LHCN-M2 (cell line): ENCODE data around the gene VMP1. TPM values are rescaled to one million over a fixed set of nuclear protein-coding genes. Genes with fewer than 3 reads are reported as not detected.
A peak's percentile ranks its signal among the peaks of the same experiment; 100 is the strongest.
"Not testable (repeated sequence)": the region's sequence is repeated elsewhere in the genome, so short reads cannot be mapped to it uniquely, and the experiment has no call there.

Experiments
- DNase-seq: peaks from one replicate; pipeline ENCODE4 v3.0.0-alpha.2; 2012; ENCODE audit warnings: low read depth
- total RNA-seq: library from RNA; depleted of rRNA; stranded (reverse); fragments of >200 nt; gene quantifications from 2 replicates; pipeline ENCODE4 v1.2.3, GENCODE V29; 2014; rRNA removed

Gene VMP1
- total RNA-seq, 1 experiment from 2014 or later, result 193 TPM

- no peak for DNase-seq
These were observed 149.7 kb downstream of the VMP1 start for GRCh38 chr17:59856859-59857794.

GRCh38 chr17:59858167-59858816 lies 150.8 kb downstream of the VMP1 start:
- DNase-seq, result no peak

- no peak for DNase-seq
These were observed 151.5 kb downstream of the VMP1 start for GRCh38 chr17:59858932-59859331.

- DNase-seq, result peak; percentile 62
These were observed 152.1 kb downstream of the VMP1 start for GRCh38 chr17:59859444-59860025.

GRCh38 chr17:59863616-59864015 lies 156.2 kb downstream of the VMP1 start:
- DNase-seq, result no peak

GRCh38 chr17:59869941-59870218 lies 162.4 kb downstream of the VMP1 start:
- DNase-seq, result no peak

GRCh38 chr17:59870482-59870881 lies 163.0 kb downstream of the VMP1 start:
- no peak for DNase-seq

- DNase-seq, result no peak
These were observed 164.9 kb downstream of the VMP1 start for GRCh38 chr17:59872351-59872750.

- DNase-seq, result not testable (repeated sequence)
These were observed 166.0 kb downstream of the VMP1 start for GRCh38 chr17:59873414-59873813.

GRCh38 chr17:59874376-59874775 lies 166.9 kb downstream of the VMP1 start:
- no peak for DNase-seq

- DNase-seq, result no peak
These were observed 168.7 kb downstream of the VMP1 start for GRCh38 chr17:59876107-59876506.

GRCh38 chr17:59877965-59878364 lies 170.5 kb downstream of the VMP1 start:
- no peak for DNase-seq

GRCh38 chr17:59878624-59879023 lies 171.2 kb downstream of the VMP1 start:
- DNase-seq, result no peak

GRCh38 chr17:59884861-59885260 lies 177.4 kb downstream of the VMP1 start:
- no peak for DNase-seq

GRCh38 chr17:59888145-59888750 lies 180.8 kb downstream of the VMP1 start:
- no peak for DNase-seq

GRCh38 chr17:59890720-59891119 lies 183.3 kb downstream of the VMP1 start:
- peak; percentile 23 for DNase-seq

Other genes starting within 250 kb of the VMP1 start
- 39.2 and 39.7 TPM in 2 replicates for gene DHX40, start 142.0 kb upstream of the VMP1 start, total RNA-seq
- 389 and 434 TPM in 2 replicates for gene CLTC, start 87.8 kb upstream of the VMP1 start, total RNA-seq
- gene PTRH2, start 224 bp upstream of the VMP1 start, total RNA-seq, result 29.9 and 34.3 TPM in 2 replicates
- 1.3 and 4.8 TPM in 2 replicates for gene TUBD1, start 185.3 kb downstream of the VMP1 start, total RNA-seq
- gene RPS6KB1, start 185.5 kb downstream of the VMP1 start, total RNA-seq, result 21.4 and 30.7 TPM in 2 replicates